ENCODE results near the gene NFIL3.
A peak's percentile ranks its signal among the peaks of the same experiment; 100 is the strongest.

The NFIL3 gene

DNA sequence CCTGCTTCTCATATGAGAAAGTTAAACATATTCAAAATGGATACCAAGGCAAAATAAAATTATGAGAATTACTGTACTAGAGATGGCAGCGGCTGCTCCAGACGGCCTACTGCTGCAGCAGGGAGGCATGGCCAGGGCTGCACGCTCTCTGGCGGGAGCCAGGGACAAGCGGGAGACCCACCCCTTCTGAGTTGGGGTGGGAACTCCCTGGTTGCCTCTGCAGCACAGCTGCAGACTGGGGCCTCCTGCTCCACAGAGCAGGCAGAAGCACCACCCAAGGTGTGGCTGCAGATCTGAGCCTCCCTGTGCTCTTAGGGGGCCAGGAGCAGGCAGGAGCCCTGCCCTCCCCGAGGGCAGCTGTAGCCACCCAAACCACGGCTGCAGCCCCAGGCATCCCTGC lies 59.6 kb downstream of the NFIL3 start:
- no peak for TF ChIP-seq CTCF (conservative IDR thresholded peaks at IDR 0.05; ENCODE audit: low read depth)
- DNase-seq (ENCODE audit: low spot score): no peak
- no peak overlapping the region for H3K27ac ChIP-seq
- CTCF ChIA-PET: no interaction called here
- POLR2A ChIA-PET (ENCODE audit: low non-redundant PET): no interaction called here

GRCh38 chr9:91362051-91362611 lies 61.5 kb downstream of the NFIL3 start:
- ChIA-PET CTCF (interaction anchor here (0.5 to 0.7 kb wide), 3 partner anchors 149 to 446 kb away, joined by 4 to 5 read pairs (median 4); no protein-coding TSS in a partner anchor), POLR2A (ENCODE audit: low non-redundant PET) (no interaction called here)
- no peak for DNase-seq (ENCODE audit: low spot score)
- H3K27ac ChIP-seq: peak overlapping the region; percentile 77
- no peak for TF ChIP-seq CTCF (conservative IDR thresholded peaks at IDR 0.05; ENCODE audit: low read depth)

DNA sequence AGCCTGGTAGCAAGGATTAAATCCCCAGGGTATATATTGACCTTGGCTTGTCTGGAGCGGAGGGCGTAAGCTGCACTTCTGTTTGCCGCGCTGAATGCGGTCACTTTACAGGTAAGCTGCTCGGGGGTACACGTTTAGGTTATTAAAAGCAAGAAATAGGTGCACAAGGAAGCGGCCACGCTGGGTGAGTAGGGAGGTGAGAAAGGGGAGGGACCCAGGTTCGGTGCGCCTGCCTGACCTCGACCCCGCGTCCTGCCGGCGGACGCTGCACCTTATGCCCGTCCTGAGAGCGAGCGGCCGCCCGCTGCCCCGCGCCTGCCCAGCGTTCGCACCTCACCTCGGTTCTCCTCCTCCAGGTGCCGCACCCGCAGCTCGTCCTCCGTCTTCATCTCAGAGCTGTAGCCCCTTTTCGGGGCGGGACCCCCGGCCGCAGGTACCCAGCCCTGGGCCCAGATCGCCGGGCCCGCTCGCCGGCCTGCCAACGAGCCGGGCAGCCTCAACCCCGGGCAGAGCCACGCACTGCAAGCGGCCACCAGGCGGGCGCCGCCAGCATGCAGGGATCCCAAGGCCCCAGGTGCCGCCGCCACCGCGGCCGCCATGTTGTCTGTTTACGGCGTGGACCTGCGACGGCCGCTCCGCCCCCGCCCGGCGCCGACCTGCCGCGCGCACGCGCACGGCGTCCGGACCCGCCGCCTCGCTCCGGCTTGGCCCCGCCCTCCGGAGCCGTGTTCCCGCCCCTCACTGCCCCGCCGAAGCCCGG lies 62.2 kb downstream of the NFIL3 start, which contains the start of gene AUH:
Gene AUH, minus strand, starts transcription at position 628 of the 760 bp plus-strand sequence. Its CDS starts 29 bp downstream, at position 599.
- no peak for TF ChIP-seq CTCF (conservative IDR thresholded peaks at IDR 0.05; ENCODE audit: low read depth)
- peak; percentile 99 for DNase-seq (ENCODE audit: low spot score)
- peak within 1 kb of the TSS; percentile 77 for H3K27ac ChIP-seq
- CTCF ChIA-PET: interaction anchor here (0.6 to 1.0 kb wide), 5 partner anchors 27 to 446 kb away, joined by 3 to 4 read pairs (median 3); no protein-coding TSS in a partner anchor
- POLR2A ChIA-PET (ENCODE audit: low non-redundant PET): interaction anchor here (1.0 kb wide), 1 partner anchor 63 kb away, joined by 4 read pairs; no protein-coding TSS in a partner anchor

- POLR2A ChIA-PET (ENCODE audit: low non-redundant PET): interaction anchor here (0.6 to 1.0 kb wide), 2 partner anchors 47 to 64 kb away, joined by 3 to 4 read pairs; no protein-coding TSS in a partner anchor
Observed at GRCh38 chr9:91360551-91361290, 62.9 kb downstream of the NFIL3 start.

GRCh38 chr9:91359734-91360470 lies 63.7 kb downstream of the NFIL3 start:
- POLR2A ChIA-PET (ENCODE audit: low non-redundant PET): interaction anchor here (0.6 kb wide), 1 partner anchor 47 kb away, joined by 3 read pairs; no protein-coding TSS in a partner anchor
- no peak for DNase-seq (ENCODE audit: low spot score)
- CTCF ChIA-PET: interaction anchor here (0.7 to 0.8 kb wide), 2 partner anchors 66 to 317 kb away, joined by 3 to 6 read pairs; no protein-coding TSS in a partner anchor
- TF ChIP-seq CTCF (conservative IDR thresholded peaks at IDR 0.05; ENCODE audit: low read depth): no peak
- no peak overlapping the region for H3K27ac ChIP-seq

More at GRCh38 chr9:91360551-91361290, 62.9 kb downstream of the NFIL3 start:
- CTCF ChIA-PET: interaction anchor here (0.6 to 1.0 kb wide), 5 partner anchors 28 to 446 kb away, joined by 3 to 6 read pairs (median 3); no protein-coding TSS in a partner anchor
- peak overlapping the region; percentile 77 for H3K27ac ChIP-seq
- no peak for DNase-seq (ENCODE audit: low spot score)
- TF ChIP-seq CTCF (conservative IDR thresholded peaks at IDR 0.05; ENCODE audit: low read depth): no peak
